Measurements from ENCODE around the gene EPB41L2.

GRCh38 chr6:130933712-130934200 lies 129.3 kb downstream of the EPB41L2 start:
- TF ChIP-seq EZH2 (IDR thresholded peaks at IDR 0.05; ENCODE audit: insufficient read depth, poor library complexity, severe bottlenecking) (no peak), EZH2phosphoT487 (IDR thresholded peaks at IDR 0.05; ENCODE audit: insufficient read depth, low read depth) (no peak)
